WERI-Rb-1 (cell line): ENCODE measurements around the gene KIAA1958.

Source experiments
- DNase-seq: peaks from one replicate; pipeline ENCODE4 v3.0.0-alpha.2; 2020
- H3K27ac ChIP-seq: fragments of 250-450 bp; sonication (Bioruptor Pico); 2 replicates; pipeline ENCODE4 v1.5.1; 2020; ENCODE audit warnings: mild to moderate bottlenecking, moderate library complexity
- H3K27me3 ChIP-seq: fragments of 250-450 bp; sonication (Bioruptor Pico); 2 replicates; pipeline ENCODE4 v1.5.1; 2021; ENCODE audit warnings: mild to moderate bottlenecking, low read depth, moderate library complexity; ENCODE audit not compliant: insufficient read depth, severe bottlenecking
- H3K36me3 ChIP-seq: fragments of 250-450 bp; sonication (Bioruptor Pico); 2 replicates; pipeline ENCODE4 v1.5.1; 2020; ENCODE audit warnings: mild to moderate bottlenecking, moderate library complexity
- H3K4me3 ChIP-seq: 2 replicates; pipeline ENCODE4 v1.5.1; 2011; ENCODE audit warnings: low read depth, mild to moderate bottlenecking, control low read depth, low read length
- H3K9me3 ChIP-seq: fragments of 250-450 bp; sonication (Bioruptor Pico); 2 replicates; pipeline ENCODE4 v1.5.1; 2021; ENCODE audit warnings: mild to moderate bottlenecking, moderate library complexity; ENCODE audit not compliant: severe bottlenecking
- CTCF ChIP-seq: IDR thresholded peaks from 2 replicates; pipeline ENCODE4 v1.5.1; 2011; ENCODE audit warnings: low read depth, mild to moderate bottlenecking, control low read depth, inconsistent platforms, low read length

KIAA1958 gene

GRCh38 chr9:112640311-112640710, 153.7 kb downstream of the KIAA1958 start:
- TF ChIP-seq CTCF, result no peak
- Histone ChIP-seq H3K36me3 (peaks cover 15% of the 10 kb centered on the region), H3K27me3 (no peaks in the 10 kb centered on the region), H3K27ac (no peak overlapping the region), H3K4me3 (no peak overlapping the region), H3K9me3 (peaks cover 9% of the 10 kb centered on the region)
- DNase-seq, result no peak

GRCh38 chr9:112642126-112642525, 155.5 kb downstream of the KIAA1958 start:
- peaks cover 9% of the 10 kb centered on the region for H3K9me3 ChIP-seq
- no peak overlapping the region for H3K27ac ChIP-seq
- H3K4me3 ChIP-seq, result no peak overlapping the region
- no peak for TF ChIP-seq CTCF
- H3K36me3 ChIP-seq, result peaks cover 30% of the 10 kb centered on the region
- DNase-seq, result no peak
- H3K27me3 ChIP-seq, result no peaks in the 10 kb centered on the region

- Histone ChIP-seq H3K36me3 (peaks cover 42% of the 10 kb centered on the region), H3K27me3 (no peaks in the 10 kb centered on the region), H3K9me3 (peaks cover 9% of the 10 kb centered on the region), H3K27ac (no peak overlapping the region), H3K4me3 (no peak overlapping the region)
- TF ChIP-seq CTCF, result no peak
- no peak for DNase-seq
These were observed 161.0 kb downstream of the KIAA1958 start for GRCh38 chr9:112647596-112647995.

GRCh38 chr9:112648624-112649023, 162.0 kb downstream of the KIAA1958 start:
- no peak for TF ChIP-seq CTCF
- Histone ChIP-seq H3K27ac (no peak overlapping the region), H3K36me3 (peaks cover 39% of the 10 kb centered on the region), H3K9me3 (peaks cover 12% of the 10 kb centered on the region), H3K4me3 (no peak overlapping the region), H3K27me3 (no peaks in the 10 kb centered on the region)
- DNase-seq, result no peak

GRCh38 chr9:112654282-112654681, 167.7 kb downstream of the KIAA1958 start:
- TF ChIP-seq CTCF, result no peak
- Histone ChIP-seq H3K9me3 (peaks cover 5% of the 10 kb centered on the region), H3K27ac (no peak overlapping the region), H3K36me3 (peaks cover 20% of the 10 kb centered on the region), H3K27me3 (no peaks in the 10 kb centered on the region), H3K4me3 (no peak overlapping the region)
- DNase-seq, result no peak

- DNase-seq, result no peak
- no peaks in the 10 kb centered on the region for H3K27me3 ChIP-seq
- TF ChIP-seq CTCF, result no peak
- no peak overlapping the region for H3K4me3 ChIP-seq
- no peak overlapping the region for H3K27ac ChIP-seq
- peaks cover 5% of the 10 kb centered on the region for H3K9me3 ChIP-seq
- H3K36me3 ChIP-seq, result peaks cover 26% of the 10 kb centered on the region
These were observed 169.0 kb downstream of the KIAA1958 start for GRCh38 chr9:112655668-112656067.
